ENCODE data around the gene EFNA2.
A peak's percentile ranks its signal among the peaks of the same experiment; 100 is the strongest.

Gene EFNA2

DNA sequence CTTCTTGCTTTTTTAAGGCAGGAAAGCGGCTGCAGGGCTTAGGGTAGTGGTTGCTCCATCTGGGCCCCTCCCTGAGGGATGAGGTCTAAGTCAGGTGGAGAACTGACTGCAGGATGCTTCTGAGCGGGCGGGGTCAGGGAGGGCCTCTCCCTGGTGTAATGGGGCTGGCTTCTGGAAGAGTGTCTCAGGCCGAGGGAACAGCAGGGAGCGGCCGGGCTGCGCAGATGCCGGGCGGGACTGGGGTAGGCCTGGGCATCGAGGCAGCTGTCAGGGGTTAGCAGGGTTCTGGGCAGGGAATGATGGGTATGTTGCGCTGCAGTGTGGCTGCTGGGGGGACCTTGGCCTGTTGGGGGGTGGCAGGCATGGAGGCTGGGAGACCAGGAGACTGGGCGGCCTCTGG lies 7.6 kb upstream of the EFNA2 start:
- TF ChIP-seq, protein P1, sequence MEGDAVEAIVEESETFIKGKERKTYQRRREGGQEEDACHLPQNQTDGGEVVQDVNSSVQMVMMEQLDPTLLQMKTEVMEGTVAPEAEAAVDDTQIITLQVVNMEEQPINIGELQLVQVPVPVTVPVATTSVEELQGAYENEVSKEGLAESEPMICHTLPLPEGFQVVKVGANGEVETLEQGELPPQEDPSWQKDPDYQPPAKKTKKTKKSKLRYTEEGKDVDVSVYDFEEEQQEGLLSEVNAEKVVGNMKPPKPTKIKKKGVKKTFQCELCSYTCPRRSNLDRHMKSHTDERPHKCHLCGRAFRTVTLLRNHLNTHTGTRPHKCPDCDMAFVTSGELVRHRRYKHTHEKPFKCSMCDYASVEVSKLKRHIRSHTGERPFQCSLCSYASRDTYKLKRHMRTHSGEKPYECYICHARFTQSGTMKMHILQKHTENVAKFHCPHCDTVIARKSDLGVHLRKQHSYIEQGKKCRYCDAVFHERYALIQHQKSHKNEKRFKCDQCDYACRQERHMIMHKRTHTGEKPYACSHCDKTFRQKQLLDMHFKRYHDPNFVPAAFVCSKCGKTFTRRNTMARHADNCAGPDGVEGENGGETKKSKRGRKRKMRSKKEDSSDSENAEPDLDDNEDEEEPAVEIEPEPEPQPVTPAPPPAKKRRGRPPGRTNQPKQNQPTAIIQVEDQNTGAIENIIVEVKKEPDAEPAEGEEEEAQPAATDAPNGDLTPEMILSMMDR (IDR thresholded peaks at IDR 0.05): no peak

DNA sequence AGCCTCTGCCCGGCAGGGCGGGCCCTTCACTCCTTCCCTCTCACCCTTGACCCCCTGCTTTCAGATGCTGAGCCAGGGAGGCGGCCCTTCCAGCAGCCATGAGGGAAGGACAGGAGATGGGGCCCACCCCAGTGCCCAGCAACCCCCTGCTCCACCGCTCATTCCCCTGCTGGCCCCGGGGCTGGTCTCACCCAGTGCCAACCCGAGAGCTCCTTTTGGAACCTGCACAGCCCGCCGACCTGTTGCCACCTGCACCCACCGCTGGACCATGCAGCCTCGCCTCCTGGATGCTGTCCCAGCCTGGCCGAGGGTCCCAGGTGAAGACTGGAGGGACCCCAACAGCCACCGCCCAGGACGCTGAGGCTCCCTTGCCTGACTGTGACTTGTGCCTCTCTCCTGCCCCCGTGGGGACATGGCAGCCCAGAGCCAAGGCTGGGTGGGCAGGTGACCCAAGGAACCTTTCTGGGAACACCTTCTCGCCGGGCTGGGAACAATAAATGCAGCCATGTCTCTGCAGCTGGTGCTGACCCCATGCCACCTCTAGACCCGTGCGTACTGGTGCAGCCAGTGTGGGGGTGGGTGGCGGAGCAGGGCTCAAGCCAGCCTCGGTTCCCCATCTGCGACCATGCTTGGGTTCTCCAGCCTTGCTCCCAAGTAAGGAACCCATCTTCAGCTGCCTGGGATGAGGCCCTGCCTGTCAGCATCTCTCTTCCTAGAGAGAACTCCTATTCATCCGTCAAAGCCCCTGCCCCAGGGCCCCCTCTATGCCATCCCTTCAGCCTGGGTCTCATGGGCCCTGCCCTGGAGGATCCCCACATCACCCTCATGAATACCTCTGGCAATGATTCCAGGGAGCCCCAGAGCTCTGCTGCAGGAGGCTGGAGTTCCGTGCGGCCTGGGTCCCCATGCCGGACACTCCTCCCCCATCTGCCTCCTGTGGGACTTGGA lies 6.7 kb upstream of the EFNA2 start:
- TF ChIP-seq, protein P1 (IDR thresholded peaks at IDR 0.05): no peak

DNA sequence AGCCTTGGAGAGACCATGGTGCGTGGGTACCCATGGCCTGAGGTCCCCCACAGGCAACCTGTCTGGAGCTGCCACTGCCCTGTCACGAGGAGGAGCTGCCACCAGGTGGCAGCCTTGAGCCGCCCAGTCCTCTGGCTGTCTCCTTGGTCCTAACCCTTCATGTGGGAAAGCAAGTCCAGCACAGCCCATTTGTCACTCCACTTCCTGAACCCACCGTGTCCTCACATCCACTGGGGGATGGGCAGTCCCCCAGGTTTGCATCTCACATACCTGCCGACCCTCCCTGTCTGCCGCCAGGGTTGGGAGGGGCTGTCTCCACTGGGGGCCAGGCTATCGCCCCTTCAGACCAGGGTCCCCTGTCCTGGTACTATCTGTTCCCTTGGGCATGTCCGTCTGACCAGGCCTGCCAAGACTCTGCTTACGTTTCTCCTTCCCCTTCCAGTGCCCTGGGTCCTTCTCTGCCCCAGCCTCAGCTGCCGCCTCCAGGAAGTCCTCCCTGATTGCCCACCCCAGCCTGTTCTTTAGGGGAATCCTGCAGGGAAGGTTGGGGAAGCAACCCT lies 5.8 kb upstream of the EFNA2 start:
- TF ChIP-seq, protein P1 (IDR thresholded peaks at IDR 0.05): peak; percentile 97

DNA sequence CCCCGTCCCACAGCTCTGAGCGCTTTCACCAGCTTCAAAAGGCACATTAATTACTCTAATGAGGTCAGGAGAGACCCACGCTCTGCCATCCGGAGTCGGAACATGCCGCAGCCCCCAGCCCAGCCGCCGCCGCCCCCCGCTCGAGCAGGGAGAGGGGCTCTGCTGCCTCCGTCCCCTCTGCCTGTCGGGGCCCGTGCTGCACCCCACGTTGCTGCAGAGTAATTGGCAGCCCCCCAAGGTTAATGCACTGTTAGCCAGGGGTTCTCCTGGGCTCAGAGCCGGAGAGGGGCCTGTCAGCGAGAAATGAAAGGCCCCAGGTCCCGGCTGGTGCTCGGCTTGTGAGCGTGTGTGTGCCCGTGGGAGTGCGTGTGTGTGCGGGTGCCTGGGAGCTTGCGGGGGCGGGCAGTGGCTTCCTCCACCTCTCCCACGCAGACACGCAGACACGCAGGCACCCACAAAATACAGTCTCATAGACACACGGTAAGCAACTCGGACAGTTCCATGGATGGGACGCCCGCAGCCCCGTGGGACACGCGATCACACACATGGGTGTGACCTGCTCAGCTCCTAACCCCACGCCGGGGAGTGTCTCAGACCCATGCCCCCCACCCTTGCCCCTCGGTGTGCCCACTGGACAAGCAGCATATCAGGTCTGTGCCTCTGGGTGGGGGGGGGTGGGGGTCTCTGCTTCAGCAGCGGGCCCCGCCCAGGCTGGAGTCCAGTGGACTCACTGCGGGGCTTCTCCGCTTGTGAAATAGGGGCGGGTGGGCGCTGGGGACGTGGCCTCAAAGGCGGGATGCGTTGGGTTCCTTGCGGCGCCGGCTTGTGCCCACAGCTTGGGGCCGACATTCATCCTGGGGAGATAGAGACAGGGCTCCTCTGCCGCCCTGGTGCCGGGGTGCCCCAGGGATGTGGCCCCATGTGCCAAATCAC lies 4.8 kb upstream of the EFNA2 start:
- TF ChIP-seq, protein P1 (IDR thresholded peaks at IDR 0.05): no peak

DNA sequence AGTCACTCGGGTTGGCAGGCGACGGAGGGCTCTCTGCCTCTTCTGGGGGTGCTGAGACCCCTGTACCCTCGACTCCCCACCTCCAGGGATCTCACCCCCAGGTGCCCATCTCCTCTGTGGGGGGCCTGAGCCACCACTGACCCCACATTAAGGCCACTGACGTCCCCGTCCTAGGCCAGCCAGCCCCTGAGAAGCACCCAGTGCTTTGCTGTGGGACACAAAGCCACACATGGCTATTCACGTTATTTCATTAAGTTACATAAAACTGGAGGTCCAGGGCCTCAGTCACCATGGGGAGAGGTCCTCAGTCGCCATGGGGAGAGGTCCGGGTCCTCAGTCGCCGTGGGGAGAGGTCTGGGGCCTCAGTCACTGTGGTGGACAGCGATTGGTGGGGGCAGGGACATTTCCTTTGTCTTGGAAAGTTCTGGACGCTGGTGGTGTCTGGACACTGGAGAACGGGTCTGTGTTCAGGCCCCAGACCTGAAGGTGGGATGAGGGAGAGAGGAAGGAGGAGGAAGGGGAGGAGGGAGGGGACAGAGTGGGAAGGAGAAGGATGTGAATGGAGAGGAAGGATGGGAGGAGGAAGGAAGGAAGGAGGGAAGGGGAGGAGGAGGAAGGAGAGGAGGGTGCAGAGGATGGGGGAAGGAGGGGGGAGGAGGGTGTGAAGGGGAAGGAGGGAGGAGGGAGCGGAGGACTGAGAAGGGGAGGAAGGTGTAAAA lies 3.9 kb upstream of the EFNA2 start:
- TF ChIP-seq, protein P1 (IDR thresholded peaks at IDR 0.05): no peak

DNA sequence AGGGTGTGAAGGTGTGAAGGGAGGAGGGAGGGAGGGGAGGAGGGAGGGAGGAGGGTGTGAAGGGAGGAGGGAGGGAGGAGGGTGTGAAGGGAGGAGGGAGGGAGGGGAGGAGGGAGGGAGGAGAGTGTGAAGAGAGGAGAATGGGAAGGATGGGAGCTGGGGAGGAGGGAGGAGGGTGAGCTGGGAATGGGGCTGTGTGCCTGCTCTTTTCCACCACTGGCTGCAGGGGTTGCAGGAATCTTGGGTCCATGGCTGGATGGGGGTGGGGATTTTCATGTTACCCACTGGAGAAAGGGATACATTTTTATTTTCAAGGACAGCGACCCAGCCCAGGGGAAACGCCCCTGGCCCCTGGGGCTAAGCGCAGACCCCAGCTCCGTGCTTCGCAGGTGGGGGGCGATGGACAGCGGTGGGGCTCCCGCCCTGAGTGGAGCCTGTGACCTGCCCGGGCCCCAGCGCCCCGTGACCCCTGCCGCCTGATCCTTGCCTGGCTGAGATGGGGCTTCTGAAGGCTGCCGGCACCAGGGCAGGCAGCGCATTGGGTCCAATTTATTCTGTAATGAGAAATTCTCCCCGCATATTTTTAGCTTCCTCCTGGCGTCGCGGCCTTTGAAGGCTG lies 3.0 kb upstream of the EFNA2 start:
- TF ChIP-seq, protein P1 (IDR thresholded peaks at IDR 0.05): no peak
